Activated CD4-positive, CD25-positive, alpha-beta regulatory T cell treated with anti-CD3 and anti-CD28 coated beads, Interleukin-2, amount 50 U/mL, for 24 hours (primary cell): ENCODE measurements around the gene LTO1.
"Not testable (repeated sequence)": the region's sequence is repeated elsewhere in the genome, so short reads cannot be mapped to it uniquely, and the experiment has no call there.

Source experiments
- ATAC-seq, 2 donors: fragments of 150-1000 bp; cut with Tn5 transposase; one replicate each; pipeline ENCODE4 v1.10.0; 2021; ENCODE audit warnings: mild to moderate bottlenecking in 1 of 2, moderate library complexity in 1 of 2

Gene LTO1

DNA sequence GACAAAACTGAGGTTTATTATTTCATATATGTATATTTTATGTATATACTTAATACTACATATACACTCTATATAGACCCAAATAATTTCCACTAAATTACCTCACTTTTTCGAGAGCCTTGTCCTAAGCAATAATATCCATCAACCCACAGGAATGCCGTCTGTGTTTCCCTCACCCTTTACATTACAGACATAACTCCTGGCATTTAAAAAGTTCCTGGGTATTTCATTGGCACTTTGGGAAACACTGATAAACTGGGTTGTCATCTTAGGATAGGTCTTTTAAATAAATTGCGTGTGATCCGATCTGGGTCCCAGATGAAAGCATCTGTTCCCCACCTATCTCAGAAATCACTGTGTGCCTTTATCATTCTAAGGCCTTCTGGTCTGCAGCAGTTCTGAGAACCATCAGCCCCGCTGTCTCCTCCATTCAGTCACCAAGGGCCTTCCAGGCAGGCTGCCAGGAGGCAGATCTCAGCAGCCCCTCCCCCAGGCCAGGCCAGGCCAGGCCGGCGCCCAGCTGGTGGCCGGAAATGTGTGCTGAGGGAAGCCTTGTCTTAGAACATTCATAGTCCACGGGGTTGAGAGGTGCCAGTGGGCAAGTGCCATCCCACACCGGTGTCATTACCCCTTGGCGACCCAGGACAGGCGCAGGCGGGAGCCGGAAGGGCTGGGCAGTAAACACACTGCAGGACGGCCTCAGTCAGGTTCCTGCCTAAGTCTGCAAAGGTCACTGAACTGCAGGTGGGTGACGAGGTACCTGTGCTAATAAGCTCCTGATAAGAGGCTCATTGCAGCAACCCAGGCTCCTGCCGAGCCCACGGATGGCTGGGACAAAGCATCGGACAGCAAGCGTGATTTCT is 25.4 kb upstream of the LTO1 start:
- ATAC-seq = no peak

DNA sequence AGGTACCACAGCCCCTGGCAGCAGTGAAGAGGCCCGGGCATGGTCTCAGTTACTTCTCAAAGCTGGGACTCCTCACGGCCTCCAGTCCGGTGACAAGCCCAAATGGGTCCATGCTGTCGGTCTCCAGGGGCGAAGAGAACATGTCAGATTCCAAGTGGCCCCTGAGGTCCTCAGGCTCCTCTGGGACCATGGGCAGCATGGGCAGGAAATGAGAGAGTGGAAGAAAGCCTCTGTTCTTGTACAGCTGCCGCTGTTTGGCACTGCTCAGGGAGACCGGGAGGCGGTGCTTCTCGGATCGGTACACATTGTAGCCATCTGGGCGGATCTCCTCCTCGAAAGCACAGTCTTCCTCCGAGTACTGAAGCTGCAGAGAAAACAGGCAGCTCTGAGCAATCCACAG is 24.1 kb upstream of the LTO1 start:
- ATAC-seq = no peak

- ATAC-seq = no peak
Observed at GRCh38 chr11:69698362-69698761, 23.2 kb upstream of the LTO1 start.

DNA sequence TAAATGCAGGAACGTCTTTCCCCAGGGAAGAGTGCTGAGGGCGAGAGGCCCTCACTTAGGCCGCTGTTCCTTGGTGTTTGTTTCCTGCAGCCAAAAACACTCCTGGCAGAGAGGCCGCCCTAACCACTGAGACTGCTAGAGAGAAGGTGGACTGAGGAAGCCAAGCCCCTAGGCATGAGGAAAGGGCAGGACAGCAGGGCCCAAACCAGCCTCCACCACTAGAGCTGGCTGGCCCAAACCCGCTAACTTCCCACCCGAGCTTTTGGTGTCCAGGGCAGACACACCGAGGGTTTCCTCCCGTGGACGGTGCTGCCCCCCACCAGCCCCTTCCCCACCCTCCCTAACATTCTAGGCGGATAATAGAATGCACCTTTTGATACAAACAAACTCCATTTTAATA is 22.7 kb upstream of the LTO1 start:
- no peak for ATAC-seq

GRCh38 chr11:69697469-69697843 is 22.3 kb upstream of the LTO1 start:
- ATAC-seq = no peak

GRCh38 chr11:69696749-69697468 is 21.8 kb upstream of the LTO1 start:
- ATAC-seq = no peak

GRCh38 chr11:69695995-69696394 is 20.8 kb upstream of the LTO1 start:
- ATAC-seq = not testable (repeated sequence)

- no peak for ATAC-seq
Observed at GRCh38 chr11:69695581-69695980, 20.4 kb upstream of the LTO1 start.

- ATAC-seq = no peak
Observed at GRCh38 chr11:69694781-69695180, 19.6 kb upstream of the LTO1 start.

DNA sequence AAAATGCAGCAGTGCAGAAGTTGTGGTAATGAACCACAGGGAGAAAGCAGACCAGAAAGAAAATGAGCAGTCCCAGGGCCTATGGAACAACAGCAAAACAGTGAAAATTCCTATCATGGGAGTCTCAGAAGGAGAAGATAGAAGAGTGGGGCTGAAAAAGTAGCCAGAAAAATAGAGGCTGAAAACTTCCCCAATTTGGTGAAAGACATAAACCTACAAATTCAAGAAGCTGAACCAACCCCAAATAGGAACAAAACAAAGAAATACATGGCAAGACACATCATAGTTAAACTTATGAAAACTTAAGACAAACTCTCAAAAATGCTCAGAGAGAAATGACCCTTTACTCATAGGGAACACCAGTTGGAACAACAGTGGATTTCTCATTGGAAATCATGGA is 17.3 kb upstream of the LTO1 start:
- no peak for ATAC-seq

GRCh38 chr11:69691463-69691862 is 16.3 kb upstream of the LTO1 start:
- no peak for ATAC-seq

DNA sequence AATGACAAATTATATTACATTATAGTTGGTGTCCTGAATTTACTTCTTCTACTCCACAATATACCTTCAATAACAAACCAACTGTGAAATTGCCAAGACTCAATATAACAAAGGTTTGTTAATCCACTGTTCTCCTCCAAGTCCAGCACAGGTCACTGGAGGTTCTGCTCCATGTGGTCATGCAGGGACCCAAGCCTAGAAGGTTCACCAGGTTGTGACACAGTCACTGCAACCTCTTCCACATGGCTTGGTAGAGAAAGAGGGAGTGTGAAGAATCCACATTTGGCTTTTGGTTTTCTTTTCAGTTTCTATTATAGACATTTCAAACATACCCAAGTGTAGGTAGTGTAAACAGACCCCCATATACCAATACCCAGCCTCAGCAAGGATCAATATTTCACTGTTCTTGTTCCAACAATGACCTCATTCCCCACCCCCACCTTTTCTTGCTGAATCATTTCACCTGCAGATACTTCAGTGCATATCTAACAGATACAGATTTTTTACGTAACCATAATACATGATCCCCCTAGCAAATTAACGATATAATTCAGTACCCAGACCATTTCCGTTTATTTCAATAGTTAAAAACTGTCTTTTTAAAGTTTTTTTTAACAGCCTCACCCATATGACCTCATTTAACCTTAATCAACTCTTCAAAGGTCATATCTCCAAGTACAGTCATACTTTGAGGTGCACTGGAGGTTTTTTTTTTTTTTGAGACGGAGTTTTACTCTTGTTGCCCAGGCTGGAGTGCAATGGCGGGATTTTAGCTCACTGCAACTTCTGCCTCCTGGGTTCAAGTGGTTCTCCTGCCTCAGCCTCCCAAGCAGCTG is 14.5 kb upstream of the LTO1 start:
- no peak for ATAC-seq

- ATAC-seq = not testable (repeated sequence)
Observed at GRCh38 chr11:69687969-69688771, 13.0 kb upstream of the LTO1 start.

DNA sequence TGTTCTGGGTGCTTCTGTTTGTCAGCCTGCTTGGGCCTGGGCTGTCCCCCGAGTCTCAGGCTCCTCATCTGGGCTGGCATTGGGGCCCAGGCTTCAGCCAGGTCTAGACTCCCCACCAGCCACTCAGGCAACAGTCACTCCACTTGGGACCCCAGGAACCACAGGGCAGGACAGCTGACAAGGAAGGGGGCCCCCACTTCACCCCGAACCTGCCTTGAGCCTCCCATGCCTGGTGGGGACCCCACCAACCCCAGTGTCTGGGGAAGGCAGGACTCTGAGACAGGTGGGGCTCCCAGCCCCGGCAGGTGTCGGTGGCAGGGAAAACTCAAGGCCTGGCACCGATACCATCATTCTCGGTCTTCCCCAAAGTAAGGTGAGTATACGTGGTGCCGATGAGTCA is 11.7 kb upstream of the LTO1 start:
- ATAC-seq = no peak

- no peak for ATAC-seq
Observed at GRCh38 chr11:69686452-69686851, 11.3 kb upstream of the LTO1 start.

DNA sequence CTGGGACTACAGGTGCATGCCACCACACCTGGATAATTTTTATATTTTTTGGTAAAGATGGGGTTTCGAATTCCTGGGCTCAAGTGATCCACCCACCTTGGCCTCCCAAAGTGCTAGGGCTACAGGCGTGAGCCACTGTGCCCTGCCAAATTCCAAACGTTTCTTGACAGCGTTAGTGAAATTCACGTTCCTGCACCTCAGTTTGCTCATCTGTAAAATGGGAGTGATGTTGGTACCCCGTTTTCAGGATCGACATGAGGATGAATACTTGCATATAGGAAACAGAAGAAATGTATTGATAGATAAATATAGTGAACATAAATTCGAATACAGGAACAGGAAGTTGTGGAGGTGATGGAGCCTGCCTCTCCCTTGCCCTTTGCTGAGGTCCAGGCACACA is 10.2 kb upstream of the LTO1 start:
- ATAC-seq = no peak

- no peak for ATAC-seq
Observed at GRCh38 chr11:69684651-69685050, 9.5 kb upstream of the LTO1 start.

DNA sequence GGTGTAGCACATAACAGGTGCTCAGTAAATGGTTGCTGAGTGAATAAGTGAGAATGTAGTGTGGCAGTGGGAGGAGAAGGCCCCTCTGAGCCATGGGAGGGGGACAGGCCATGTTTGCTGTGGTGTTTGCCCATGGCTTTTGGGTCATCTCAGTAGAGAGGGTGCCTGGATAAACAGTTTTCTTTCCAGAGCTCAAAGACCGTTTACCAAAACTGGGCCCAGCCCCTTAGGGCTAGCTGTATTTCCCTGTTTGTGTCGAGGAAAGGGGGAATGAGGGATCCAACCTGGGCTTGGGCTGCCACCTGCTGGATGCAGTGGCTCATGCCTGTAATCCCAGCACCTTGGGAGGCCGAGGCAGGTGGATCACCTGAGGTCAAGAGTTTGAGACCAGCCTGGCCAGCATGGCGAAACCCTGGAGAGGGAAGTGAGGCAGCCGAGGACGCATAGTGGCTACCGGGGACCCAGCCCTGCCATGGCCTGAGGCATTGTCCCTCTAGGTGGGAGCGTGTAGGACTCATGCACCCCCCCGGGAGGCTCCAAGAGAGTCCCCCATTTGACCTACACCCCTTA is 8.7 kb upstream of the LTO1 start:
- no peak for ATAC-seq

GRCh38 chr11:69682681-69683326 is 7.7 kb upstream of the LTO1 start:
- no peak for ATAC-seq

DNA sequence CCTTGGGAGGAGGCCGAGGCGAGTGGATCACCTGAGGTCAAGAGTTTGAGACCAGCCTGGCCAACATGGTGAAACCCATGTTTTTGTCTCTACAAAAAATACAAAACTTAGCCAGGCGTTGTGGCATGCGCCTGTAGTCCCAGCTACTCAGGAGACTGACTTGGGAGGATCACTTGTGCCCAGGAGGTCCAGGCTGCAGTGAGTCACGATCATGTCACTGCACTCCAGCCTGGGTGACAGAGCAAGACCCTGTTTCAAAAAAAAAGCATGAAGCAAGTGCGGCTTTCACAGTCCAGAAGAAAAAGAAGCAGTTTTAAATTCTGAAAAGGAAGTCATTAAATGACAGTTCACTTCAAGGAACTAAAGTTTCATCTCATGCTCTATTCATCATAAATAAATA is 7.1 kb upstream of the LTO1 start:
- no peak for ATAC-seq

GRCh38 chr11:69680688-69681087 is 5.5 kb upstream of the LTO1 start:
- ATAC-seq = no peak

GRCh38 chr11:69677749-69678148 is 2.6 kb upstream of the LTO1 start:
- no peak for ATAC-seq
